HepG2 (cell line): ENCODE results near the gene SMARCC1. TPM values are rescaled to one million over a fixed set of nuclear protein-coding genes. Genes with fewer than 3 reads are reported as not detected.

ENCODE experiments used
- CBX5 ChIP-seq: sonication (generic); formaldehyde crosslinking; IDR thresholded peaks from 2 replicates; pipeline ENCODE4 v1.4.0; 2020; ENCODE audit warnings: missing genetic modification reagents, borderline replicate concordance
- CERS6 ChIP-seq: sonication (generic); formaldehyde crosslinking; IDR thresholded peaks from 2 replicates; pipeline ENCODE4 v1.5.0; 2020; ENCODE audit warnings: missing genetic modification reagents
- HCFC1 ChIP-seq: fragments of 150-350 bp; IDR thresholded peaks from 2 replicates; pipeline ENCODE4 v1.6.1; 2014; ENCODE audit warnings: low read depth, low read length
- IRF9 ChIP-seq: sonication (generic); formaldehyde crosslinking; IDR thresholded peaks from 2 replicates; pipeline ENCODE4 v1.8.0; 2022; ENCODE audit warnings: missing genetic modification reagents, mild to moderate bottlenecking, borderline replicate concordance
- KAT7 ChIP-seq: IDR thresholded peaks from 2 replicates; pipeline ENCODE4 v1.6.1; 2018; ENCODE audit warnings: borderline replicate concordance, missing compliant biosample characterization
- MAFG ChIP-seq: sonication (generic); formaldehyde crosslinking; IDR thresholded peaks from 2 replicates; pipeline ENCODE4 v1.5.1; 2020; ENCODE audit warnings: mild to moderate bottlenecking, missing genetic modification reagents
- MEF2D ChIP-seq: sonication (generic); formaldehyde crosslinking; IDR thresholded peaks from 2 replicates; pipeline ENCODE4 v1.5.1; 2020; ENCODE audit warnings: mild to moderate bottlenecking, missing genetic modification reagents
- MEIS2 ChIP-seq: sonication (generic); formaldehyde crosslinking; IDR thresholded peaks from 2 replicates; pipeline ENCODE4 v1.9.0; 2021; ENCODE audit warnings: mild to moderate bottlenecking, missing genetic modification reagents
- MIXL1 ChIP-seq: IDR thresholded peaks from 2 replicates; pipeline ENCODE4 v1.6.1; 2016
- NCOA5 ChIP-seq: sonication (generic); formaldehyde crosslinking; IDR thresholded peaks from 2 replicates; pipeline ENCODE4 v1.4.0; 2020; ENCODE audit warnings: missing genetic modification reagents
- NR2C2 ChIP-seq: sonication (generic); formaldehyde crosslinking; IDR thresholded peaks from 2 replicates; pipeline ENCODE4 v1.4.0; 2020; ENCODE audit warnings: missing genetic modification reagents, mild to moderate bottlenecking, moderate library complexity, borderline replicate concordance
- PATZ1 ChIP-seq: sonication (generic); formaldehyde crosslinking; IDR thresholded peaks from 2 replicates; pipeline ENCODE4 v1.4.0; 2020; ENCODE audit warnings: missing genetic modification reagents
- PHF8 ChIP-seq: sonication (generic); formaldehyde crosslinking; IDR thresholded peaks from 2 replicates; pipeline ENCODE4 v1.5.0; 2020; ENCODE audit warnings: missing genetic modification reagents
- SATB2 ChIP-seq: sonication (generic); formaldehyde crosslinking; IDR thresholded peaks from 2 replicates; pipeline ENCODE4 v1.5.0; 2020; ENCODE audit warnings: missing genetic modification reagents
- TEAD3 ChIP-seq: optimal IDR thresholded peaks from 2 replicates; pipeline ENCODE3; 2016; ENCODE audit warnings: borderline replicate concordance
- THRA ChIP-seq: sonication (generic); formaldehyde crosslinking; IDR thresholded peaks from 2 replicates; pipeline ENCODE4 v1.4.0; 2020; ENCODE audit warnings: missing genetic modification reagents, borderline replicate concordance
- ZGPAT ChIP-seq: IDR thresholded peaks from 2 replicates; pipeline ENCODE4 v1.6.1; 2016; ENCODE audit warnings: mild to moderate bottlenecking
- ZNF143 ChIP-seq: sonication (generic); formaldehyde crosslinking; IDR thresholded peaks from 2 replicates; pipeline ENCODE4 v1.4.0; 2020; ENCODE audit warnings: missing genetic modification reagents
- ZNF224 ChIP-seq: sonication (generic); formaldehyde crosslinking; IDR thresholded peaks from 2 replicates; pipeline ENCODE4 v1.5.0; 2020; ENCODE audit warnings: mild to moderate bottlenecking, missing genetic modification reagents
- ZNF264 ChIP-seq: sonication (generic); formaldehyde crosslinking; IDR thresholded peaks from 2 replicates; pipeline ENCODE4 v1.4.0; 2020; ENCODE audit warnings: missing genetic modification reagents
- ZNF567 ChIP-seq: sonication (generic); formaldehyde crosslinking; IDR thresholded peaks from 2 replicates; pipeline ENCODE4 v1.8.1; 2023; ENCODE audit warnings: mild to moderate bottlenecking, missing genetic modification reagents, borderline replicate concordance
- ZNF589 ChIP-seq: sonication (generic); formaldehyde crosslinking; conservative IDR thresholded peaks from 2 replicates; pipeline ENCODE4 v1.8.0; 2022; ENCODE audit warnings: mild to moderate bottlenecking, moderate library complexity, missing genetic modification reagents
- ZNF607 ChIP-seq: sonication (generic); formaldehyde crosslinking; IDR thresholded peaks from 2 replicates; pipeline ENCODE4 v1.5.1; 2020; ENCODE audit warnings: missing genetic modification reagents, mild to moderate bottlenecking, borderline replicate concordance
- ZNF772 ChIP-seq: sonication (generic); formaldehyde crosslinking; IDR thresholded peaks from 2 replicates; pipeline ENCODE4 v1.5.0; 2020; ENCODE audit warnings: mild to moderate bottlenecking, missing genetic modification reagents
- polyA plus RNA-seq, 8 experiments: library from polyadenylated mRNA; depleted of rRNA in 3 of 8; stranded (reverse) in 7 of 8; unstranded in 1 of 8; fragments of >200 nt; fragmentation: Illumina TruSeq in 4 of 8; extraction: Trizol in 4 of 8; gene quantifications; 2 replicates each; pipeline versions ENCODE4 v1.2.1 to v1.2.3, GENCODE V29; 2011 to 2016; ENCODE audit warnings: low read depth in 4 of 8, missing spikeins in 1 of 8, mixed read lengths in 1 of 8; ENCODE audit not compliant: insufficient read depth in 1 of 8
- total RNA-seq, 5 experiments: library from RNA; depleted of rRNA; stranded (reverse); fragments of >200 nt; fragmentation: Illumina TruSeq; extraction: Trizol; gene quantifications; 2 replicates each; pipeline ENCODE4 v1.2.3, GENCODE V29; 2016; ENCODE audit warnings: low read depth in 1 of 5

SMARCC1 gene
- total and polyA plus RNA-seq, 2 of the 13 experiments (the other 11 are each of a cell fraction or from before 2014, with no cell fraction given) = 47.9 to 58.4 TPM

- peak; percentile 60; the same call in 1 of the 2 replicates for TF ChIP-seq IRF9 (CRISPR knock-in tag)
- TF ChIP-seq MEF2D (CRISPR knock-in tag) = no peak
- TF ChIP-seq ZNF772 (CRISPR knock-in tag) = no peak
- TF ChIP-seq PATZ1 (CRISPR knock-in tag) = no peak; the same call in 1 of the 2 replicates
- TF ChIP-seq CBX5 (CRISPR knock-in tag) = no peak
- no peak for TF ChIP-seq CERS6
- TF ChIP-seq NR2C2 (CRISPR knock-in tag) = peak; percentile 84
- no peak for TF ChIP-seq MAFG (CRISPR knock-in tag)
- no peak for TF ChIP-seq ZNF264 (CRISPR knock-in tag)
- peak; percentile 92 for TF ChIP-seq ZNF143 (CRISPR knock-in tag)
- TF ChIP-seq PHF8 (CRISPR knock-in tag) = peak; percentile 89
- TF ChIP-seq NCOA5 (CRISPR knock-in tag) = no peak
- TF ChIP-seq ZGPAT = peak; percentile 59; the same call in 1 of the 2 replicates
- no peak for TF ChIP-seq THRA (CRISPR knock-in tag)
- no peak; the same call in 1 of the 2 replicates for TF ChIP-seq ZNF224 (CRISPR knock-in tag)
- peak; percentile 85 for TF ChIP-seq ZNF607 (CRISPR knock-in tag)
- TF ChIP-seq KAT7 = no peak; the same call in 1 of the 2 replicates
- TF ChIP-seq MEIS2 (CRISPR knock-in tag) = 0 out of 2 replicates have a peak, but pooled peaks have one; percentile 23
- TF ChIP-seq MIXL1 (CRISPR knock-in tag) = no peak
- TF ChIP-seq TEAD3 = no peak
- peak; percentile 30; the same call in 1 of the 2 replicates for TF ChIP-seq ZNF567 (CRISPR knock-in tag)
- TF ChIP-seq SATB2 (CRISPR knock-in tag) = no peak
- TF ChIP-seq ZNF589 (CRISPR knock-in tag) = no peak; the same call in 1 of the 2 replicates
- TF ChIP-seq HCFC1 = peak; percentile 83
Measured at GRCh38 chr3:47802734-47803479, 21.2 kb upstream of the SMARCC1 start, which contains the start of gene DHX30 (continued).
